Fibroblast of lung (primary cell): Measurements from ENCODE around the gene LOC101059915.

Experiments
- DNase-seq, 2 donors: peaks; one replicate each; pipeline versions ENCODE4 v3.0.0 to v3.0.0-alpha.2; 2010; ENCODE audit warnings: low read depth in 2 of 2
- H2AFZ ChIP-seq: 2 replicates; pipeline ENCODE4 v1.5.1; 2012; ENCODE audit warnings: low read length, control low read depth, inconsistent platforms
- H3K27ac ChIP-seq: 2 replicates; pipeline ENCODE4 v1.5.1; 2011; ENCODE audit warnings: low read length, control low read depth; ENCODE audit not compliant: insufficient read depth
- H3K27me3 ChIP-seq: 2 replicates; pipeline ENCODE4 v1.5.1; 2011; ENCODE audit warnings: mild to moderate bottlenecking, low read length; ENCODE audit not compliant: control insufficient read depth, insufficient read depth
- H3K36me3 ChIP-seq: 2 replicates; pipeline ENCODE4 v1.5.1; 2011; ENCODE audit warnings: low read length; ENCODE audit not compliant: control insufficient read depth, insufficient read depth
- H3K4me1 ChIP-seq: 2 replicates; pipeline ENCODE4 v1.5.1; 2011; ENCODE audit warnings: low read length; ENCODE audit not compliant: control insufficient read depth, insufficient read depth; ENCODE audit errors: extremely low read depth
- H3K4me2 ChIP-seq: 2 replicates; pipeline ENCODE4 v1.5.1; 2011; ENCODE audit warnings: low read length, control low read depth; ENCODE audit not compliant: insufficient read depth; ENCODE audit errors: extremely low read depth
- H3K4me3 ChIP-seq, 4 experiments: fragments of 200-600 bp in 1 of 4; sonication (generic) in 1 of 4; replicated peaks in 1 of 4; 2 replicates each; pipeline ENCODE4 v1.5.1; 2011 to 2016; ENCODE audit warnings: low read length in 4 of 4, low read depth in 3 of 4, mild to moderate bottlenecking in 3 of 4, control low read depth in 2 of 4, inconsistent platforms in 1 of 4, mixed read lengths in 1 of 4; ENCODE audit not compliant: insufficient read depth in 1 of 4; ENCODE audit errors: control extremely low read depth in 1 of 4
- H3K79me2 ChIP-seq: 2 replicates; pipeline ENCODE4 v1.5.1; 2012; ENCODE audit warnings: mild to moderate bottlenecking, low read length, inconsistent platforms; ENCODE audit not compliant: control insufficient read depth, insufficient read depth
- H3K9ac ChIP-seq: 2 replicates; pipeline ENCODE4 v1.5.1; 2011; ENCODE audit warnings: mild to moderate bottlenecking, low read length, control low read depth; ENCODE audit not compliant: insufficient read depth
- H3K9me3 ChIP-seq: 2 replicates; pipeline ENCODE4 v1.5.1; 2012; ENCODE audit warnings: low read depth, low read length; ENCODE audit not compliant: control insufficient read depth, insufficient read depth
- H4K20me1 ChIP-seq: 2 replicates; pipeline ENCODE4 v1.5.1; 2011; ENCODE audit warnings: low read length; ENCODE audit not compliant: control insufficient read depth, insufficient read depth; ENCODE audit errors: extremely low read depth
- CTCF ChIP-seq, 2 donors: IDR thresholded peaks in 1 of 2; conservative IDR thresholded peaks in 1 of 2; 1 replicate in 1 of 2; 2 replicates in 1 of 2; pipeline ENCODE4 v1.5.1; 2011 to 2012; ENCODE audit warnings: low read length in 2 of 2, control low read depth in 1 of 2, inconsistent platforms in 1 of 2, low read depth in 1 of 2, mild to moderate bottlenecking in 1 of 2
- EZH2 ChIP-seq: IDR thresholded peaks from 2 replicates; pipeline ENCODE4 v1.5.1; 2012; ENCODE audit warnings: low read length, control low read depth, mild to moderate bottlenecking; ENCODE audit errors: missing control alignments

The LOC101059915 gene

GRCh38 chrX:71618787-71619186, 48.6 kb upstream of the LOC101059915 start:
- H3K4me2 ChIP-seq: no peak overlapping the region
- no peak overlapping the region for H3K9ac ChIP-seq
- TF ChIP-seq EZH2 (no peak), CTCF (conservative IDR thresholded peaks at IDR 0.05 in 1 of 2, IDR thresholded peaks at IDR 0.05 in 1 of 2; ENCODE audit: low read depth in 1 of 2, low read length in 2 of 2) (no peak)

GRCh38 chrX:71619193-71619592, 48.2 kb upstream of the LOC101059915 start:
- Histone ChIP-seq H4K20me1 (no peaks in the 10 kb centered on the region), H3K9ac (no peak overlapping the region), H3K4me1 (peaks cover 3% of the 10 kb centered on the region), H3K27ac (no peak overlapping the region), H3K4me3 (no peak overlapping the region), H3K79me2 (no peaks in the 10 kb centered on the region), H3K36me3 (no peaks in the 10 kb centered on the region), H3K9me3 (no peaks in the 10 kb centered on the region), H3K27me3 (no peaks in the 10 kb centered on the region), H3K4me2 (no peak overlapping the region), H2AFZ (no peak overlapping the region)
- TF ChIP-seq CTCF (conservative IDR thresholded peaks at IDR 0.05 in 1 of 2, IDR thresholded peaks at IDR 0.05 in 1 of 2; ENCODE audit: low read depth in 1 of 2, low read length in 2 of 2) (no peak), EZH2 (no peak)
- DNase-seq: peak in 1 of 2 donors; percentile 42

More at GRCh38 chrX:71618787-71619186, 48.6 kb upstream of the LOC101059915 start:
- H3K4me3 ChIP-seq: no peak overlapping the region
- H3K27me3 ChIP-seq: no peaks in the 10 kb centered on the region
- no peaks in the 10 kb centered on the region for H3K9me3 ChIP-seq
- no peak overlapping the region for H2AFZ ChIP-seq
- no peaks in the 10 kb centered on the region for H3K36me3 ChIP-seq
- no peaks in the 10 kb centered on the region for H4K20me1 ChIP-seq
- peaks cover 3% of the 10 kb centered on the region for H3K4me1 ChIP-seq
- no peak overlapping the region for H3K27ac ChIP-seq
- DNase-seq: no peak
- no peaks in the 10 kb centered on the region for H3K79me2 ChIP-seq

- no peaks in the 10 kb centered on the region for H3K27me3 ChIP-seq
- no peaks in the 10 kb centered on the region for H3K9me3 ChIP-seq
- H2AFZ ChIP-seq: no peak overlapping the region
- H4K20me1 ChIP-seq: no peaks in the 10 kb centered on the region
- peaks cover 3% of the 10 kb centered on the region for H3K4me1 ChIP-seq
- H3K36me3 ChIP-seq: no peaks in the 10 kb centered on the region
- no peak overlapping the region for H3K9ac ChIP-seq
- no peak overlapping the region for H3K27ac ChIP-seq
- H3K4me3 ChIP-seq: no peak overlapping the region
- TF ChIP-seq EZH2: no peak
- TF ChIP-seq CTCF (conservative IDR thresholded peaks at IDR 0.05 in 1 of 2, IDR thresholded peaks at IDR 0.05 in 1 of 2; ENCODE audit: low read depth in 1 of 2, low read length in 2 of 2): no peak
- DNase-seq: no peak
- no peaks in the 10 kb centered on the region for H3K79me2 ChIP-seq
- H3K4me2 ChIP-seq: no peak overlapping the region
Measured at GRCh38 chrX:71619986-71620385, 47.4 kb upstream of the LOC101059915 start.
